Pancreas (tissue), 10 donors: ENCODE results near the gene FRMPD2. TPM values are rescaled to one million over a fixed set of nuclear protein-coding genes. Genes with fewer than 3 reads are reported as not detected.

Experiments
- ATAC-seq, 4 donors: fragments of 200-7000 bp; cut with Tn5 transposase; one replicate each; pipeline versions ENCODE4 v1.8.0 to v1.9.1; 2020; ENCODE audit warnings: mild to moderate bottlenecking in 4 of 4, moderate library complexity in 4 of 4
- DNase-seq, 6 donors: peaks; one replicate each; pipeline ENCODE4 v3.0.0-alpha.2; 2020
- FAIRE-seq: peaks from 2 replicates; lab custom pipeline; 2012; peaks lifted over from hg19 to GRCh38; lab: Jason Lieb, UNC
- H3K27ac ChIP-seq, 4 donors: fragments of 200-600 bp; sonication (generic); 1 replicate in 3 of 4; 2 replicates in 1 of 4; pipeline versions ENCODE4 v1.5.0 to v1.8.0; 2020
- H3K27me3 ChIP-seq, 4 donors: fragments of 200-600 bp; one replicate each; pipeline ENCODE4 v1.8.0; 2021
- H3K36me3 ChIP-seq, 3 donors: fragments of 200-600 bp; sonication (generic) in 1 of 3; one replicate each; pipeline versions ENCODE4 v1.5.0 to v1.8.0; 2020 to 2021
- H3K4me1 ChIP-seq, 3 donors: fragments of 200-600 bp; one replicate each; pipeline ENCODE4 v1.8.0; 2021
- H3K4me3 ChIP-seq, 4 donors: fragments of 200-600 bp; sonication (generic) in 2 of 4; one replicate each; pipeline versions ENCODE4 v1.5.0 to v1.8.0; 2020 to 2021
- H3K9me3 ChIP-seq, 4 donors: fragments of 200-600 bp; one replicate each; pipeline ENCODE4 v1.8.0; 2021
- CTCF ChIP-seq, 4 donors: fragments of 200-600 bp; sonication (generic) in 3 of 4; IDR thresholded peaks; one replicate each; pipeline versions ENCODE4 v1.5.0 to v1.8.0; 2021; ENCODE audit warnings: antibody characterized with exemption in 4 of 4
- WGBS, 2 donors: extraction: QIAGEN DNeasy Blood & Tissue Kit; methylation state at CpG; one replicate each; pipeline ENCODE4 v1.1.7; 2013; 5-methylcytosine and 5-hydroxymethylcytosine counted together
- intact Hi-C, 3 donors: fragments of 100-400 bp; cut with DNase I; formaldehyde crosslinking; loops; one replicate each; pipeline versions ENCODE4 v1.11.1 to v1.14.2; 2022
- polyA plus RNA-seq, 2 donors: library from polyadenylated mRNA; stranded (reverse); fragments of 200-250 nt; gene quantifications; one replicate each; pipeline ENCODE4 v1.2.3, GENCODE V29; 2013
- total RNA-seq, 6 donors: library from RNA; stranded (reverse); fragmentation: NEBNext Ultra II Directional in 4 of 6; extraction: Animal tissue kit (Norgen Biotek cat#: 25700) in 4 of 6; gene quantifications; one replicate each; pipeline versions ENCODE4 v1.2.1 to v1.2.4, GENCODE V29; 2021 to 2023
- donor health status: healthy with polysubstance abuse.
- donor health status: DM: no; HTN: no; CAD: no; lungs with moderate emphysema.
- donor health status: DM: no; HTN: no; CAD: no.
- donor health status: control.
- donor health status: control.
- donor health status: Bipolar disorder and iron deficiency.
- donor health status: DM: yes; HTN: yes; CAD: no.
- donor health status: DM: no; HTN: no; CAD: no.
- donor health status: DM: no; HTN: no; CAD: no.
- donor health status: DM: yes; HTN: yes; CAD: no.

Gene FRMPD2
- total and polyA plus RNA-seq, 8 donors, result 0.08 to 0.47 (median 0.24) TPM

GRCh38 chr10:48213047-48213446, 61.4 kb downstream of the FRMPD2 start:
- DNase-seq (no peak), FAIRE-seq (no peak), ATAC-seq (no peak)
- Histone ChIP-seq H3K36me3 (no peaks in the 10 kb centered on the region), H3K4me3 (no peak overlapping the region), H3K4me1 (no peaks in the 10 kb centered on the region), H3K9me3 (no peaks in the 10 kb centered on the region), H3K27me3 (no peaks in the 10 kb centered on the region), H3K27ac (no peak overlapping the region)
- TF ChIP-seq CTCF (IDR thresholded peaks at IDR 0.05), result no peak
- WGBS, 2 donors, result 61 to 70% methylated on average over 1 of the region's 1 CpG
- intact Hi-C loops, result no loop called here

DNA sequence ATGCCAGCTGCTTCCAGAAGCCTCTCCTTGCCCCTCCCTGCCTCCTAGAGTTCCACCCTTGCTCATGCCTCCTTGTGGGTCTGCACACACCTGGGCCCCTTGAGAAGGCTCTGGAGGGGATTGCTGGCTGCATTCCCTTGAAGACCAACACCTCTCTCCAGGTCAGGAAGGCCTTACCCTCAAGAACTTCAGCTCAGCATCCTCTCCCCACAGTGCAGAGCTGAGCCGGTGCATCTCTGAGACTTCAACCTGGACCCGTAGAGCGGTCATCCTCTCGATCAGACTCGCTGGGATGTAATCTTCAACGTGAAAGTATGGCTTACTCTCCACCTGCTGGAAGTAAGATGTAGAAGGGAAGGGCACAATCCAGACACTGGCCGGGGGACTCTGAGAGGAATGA, 62.7 kb downstream of the FRMPD2 start:
- intact Hi-C loops, result no loop called here
- H3K4me1 ChIP-seq, result no peaks in the 10 kb centered on the region
- H3K36me3 ChIP-seq, result no peaks in the 10 kb centered on the region
- H3K27ac ChIP-seq, result no peak overlapping the region
- TF ChIP-seq CTCF (IDR thresholded peaks at IDR 0.05), result no peak
- H3K27me3 ChIP-seq, result no peaks in the 10 kb centered on the region
- no peak for FAIRE-seq
- H3K4me3 ChIP-seq, result no peak overlapping the region
- ATAC-seq, result no peak
- 80 to 85% methylated on average over 7 of the region's 7 CpGs for WGBS, 2 donors
- DNase-seq, result no peak
- no peaks in the 10 kb centered on the region for H3K9me3 ChIP-seq

DNA sequence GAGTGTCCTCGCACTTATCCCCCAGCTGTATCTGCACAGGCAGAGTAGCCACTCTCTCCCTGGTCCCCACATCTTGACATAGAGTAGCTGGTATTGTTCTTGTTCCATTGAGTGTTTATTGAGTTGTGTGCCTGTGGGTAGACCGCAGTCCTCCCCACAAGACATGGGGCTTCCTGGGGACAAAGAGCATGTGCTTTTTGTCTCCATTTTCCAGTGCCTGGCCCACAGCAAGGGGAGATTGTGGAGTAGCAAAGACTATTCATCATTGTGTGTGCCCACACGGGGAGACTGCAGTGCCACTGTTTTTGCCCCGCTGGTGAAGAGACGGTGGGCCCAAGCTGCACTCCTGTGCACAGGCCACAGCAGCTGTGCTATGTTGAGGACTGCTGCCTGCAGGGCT, 63.5 kb downstream of the FRMPD2 start:
- H3K4me3 ChIP-seq, result no peak overlapping the region
- H3K4me1 ChIP-seq, result no peaks in the 10 kb centered on the region
- H3K9me3 ChIP-seq, result no peaks in the 10 kb centered on the region
- 85 to 95% methylated on average over 5 of the region's 5 CpGs for WGBS, 2 donors
- no peak for FAIRE-seq
- H3K36me3 ChIP-seq, result no peaks in the 10 kb centered on the region
- intact Hi-C loops, result no loop called here
- TF ChIP-seq CTCF (IDR thresholded peaks at IDR 0.05), result no peak
- ATAC-seq, result no peak
- H3K27ac ChIP-seq, result no peak overlapping the region
- no peak for DNase-seq
- no peaks in the 10 kb centered on the region for H3K27me3 ChIP-seq

DNA sequence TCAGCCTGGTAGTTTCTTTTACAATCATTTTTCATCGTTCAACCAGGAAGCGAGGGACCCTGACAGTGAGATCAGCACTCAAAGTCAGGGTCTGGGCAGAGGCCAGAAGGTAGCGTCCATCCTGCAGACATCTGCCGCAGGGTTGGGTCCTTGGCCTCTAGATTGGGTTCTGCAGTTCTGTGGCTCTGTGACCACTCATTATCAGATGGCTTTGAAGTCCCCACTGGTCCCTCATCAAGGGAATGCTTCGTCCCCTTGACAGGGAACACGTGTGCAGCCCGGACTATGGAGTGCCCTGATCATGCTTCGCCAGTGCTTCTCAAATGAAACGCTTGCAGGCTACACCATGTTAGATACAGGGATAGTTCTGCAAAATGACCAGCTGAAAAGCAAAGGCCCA, 64.1 kb downstream of the FRMPD2 start:
- TF ChIP-seq CTCF (IDR thresholded peaks at IDR 0.05), result no peak
- ATAC-seq (no peak), DNase-seq (no peak), FAIRE-seq (no peak)
- H3K9me3 ChIP-seq, result no peaks in the 10 kb centered on the region
- 77% methylated on average over 9 of the region's 9 CpGs for WGBS, 2 donors
- intact Hi-C loops, result no loop called here
- no peak overlapping the region for H3K4me3 ChIP-seq
- H3K27me3 ChIP-seq, result no peaks in the 10 kb centered on the region
- H3K27ac ChIP-seq, result no peak overlapping the region
- no peaks in the 10 kb centered on the region for H3K36me3 ChIP-seq
- H3K4me1 ChIP-seq, result no peaks in the 10 kb centered on the region

GRCh38 chr10:48209241-48209640, 65.3 kb downstream of the FRMPD2 start:
- Histone ChIP-seq H3K4me3 (no peak overlapping the region), H3K4me1 (no peaks in the 10 kb centered on the region), H3K27ac (no peak overlapping the region), H3K27me3 (no peaks in the 10 kb centered on the region), H3K36me3 (no peaks in the 10 kb centered on the region), H3K9me3 (no peaks in the 10 kb centered on the region)
- 78 to 83% methylated on average over 2 of the region's 2 CpGs for WGBS, 2 donors
- DNase-seq (no peak), ATAC-seq (no peak), FAIRE-seq (no peak)
- no peak for TF ChIP-seq CTCF (IDR thresholded peaks at IDR 0.05)
- intact Hi-C loops, result no loop called here
